ENCODE measurements around the gene REN.

REN gene

GRCh38 chr1:204143276-204144041 is 22.7 kb downstream of the REN start:
- Histone ChIP-seq H3K4me1 (peaks cover 0 to 4% (median under 1%) of the 10 kb centered on the region in 4 donors), H3K4me3 (no peak overlapping the region), H3K36me3 (peaks cover 39 to 79% (median 42%) of the 10 kb centered on the region in 3 donors), H3K27ac (no peak overlapping the region), H3K9me3 (no peaks in the 10 kb centered on the region), H3K27me3 (no peaks in the 10 kb centered on the region)
- TF ChIP-seq, protein P1, sequence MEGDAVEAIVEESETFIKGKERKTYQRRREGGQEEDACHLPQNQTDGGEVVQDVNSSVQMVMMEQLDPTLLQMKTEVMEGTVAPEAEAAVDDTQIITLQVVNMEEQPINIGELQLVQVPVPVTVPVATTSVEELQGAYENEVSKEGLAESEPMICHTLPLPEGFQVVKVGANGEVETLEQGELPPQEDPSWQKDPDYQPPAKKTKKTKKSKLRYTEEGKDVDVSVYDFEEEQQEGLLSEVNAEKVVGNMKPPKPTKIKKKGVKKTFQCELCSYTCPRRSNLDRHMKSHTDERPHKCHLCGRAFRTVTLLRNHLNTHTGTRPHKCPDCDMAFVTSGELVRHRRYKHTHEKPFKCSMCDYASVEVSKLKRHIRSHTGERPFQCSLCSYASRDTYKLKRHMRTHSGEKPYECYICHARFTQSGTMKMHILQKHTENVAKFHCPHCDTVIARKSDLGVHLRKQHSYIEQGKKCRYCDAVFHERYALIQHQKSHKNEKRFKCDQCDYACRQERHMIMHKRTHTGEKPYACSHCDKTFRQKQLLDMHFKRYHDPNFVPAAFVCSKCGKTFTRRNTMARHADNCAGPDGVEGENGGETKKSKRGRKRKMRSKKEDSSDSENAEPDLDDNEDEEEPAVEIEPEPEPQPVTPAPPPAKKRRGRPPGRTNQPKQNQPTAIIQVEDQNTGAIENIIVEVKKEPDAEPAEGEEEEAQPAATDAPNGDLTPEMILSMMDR (IDR thresholded peaks at IDR 0.05) = no peak
- no peak for DNase-seq
- intact Hi-C loops (cut with DNase I; ENCODE audit: low total_unique reads) = no loop called here

- intact Hi-C loops (cut with DNase I; ENCODE audit: low total_unique reads) = no loop called here
- no peak overlapping the region for H3K4me3 ChIP-seq
- no peaks in the 10 kb centered on the region for H3K4me1 ChIP-seq
- no peak overlapping the region for H3K27ac ChIP-seq
- no peak for DNase-seq
- TF ChIP-seq, protein P1 (IDR thresholded peaks at IDR 0.05) = no peak
- peaks cover 49 to 87% (median 50%) of the 10 kb centered on the region in 3 donors for H3K36me3 ChIP-seq
- no peaks in the 10 kb centered on the region for H3K9me3 ChIP-seq
- H3K27me3 ChIP-seq = no peaks in the 10 kb centered on the region
Measured at GRCh38 chr1:204142032-204142974, 23.8 kb downstream of the REN start.

DNA sequence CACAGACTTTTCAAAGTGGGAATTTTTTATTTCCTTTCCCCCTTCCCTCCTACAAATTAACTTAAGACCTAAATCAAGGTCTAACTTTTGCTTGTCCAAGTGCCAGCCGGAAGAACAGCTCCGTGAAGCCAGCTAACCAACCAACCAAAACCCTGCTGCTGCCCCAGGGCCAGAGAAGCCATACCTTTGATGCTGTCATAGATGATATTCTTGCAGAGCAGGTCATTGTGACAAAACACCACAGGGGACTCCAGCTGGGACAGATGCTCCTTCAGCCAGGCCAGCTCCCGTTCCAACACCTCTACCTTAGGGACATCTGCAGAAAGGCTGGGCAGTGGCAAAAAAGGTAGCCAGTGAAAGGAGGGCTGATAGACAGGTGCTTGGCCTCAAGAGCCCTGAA is 25.0 kb downstream of the REN start:
- no peaks in the 10 kb centered on the region for H3K4me1 ChIP-seq
- TF ChIP-seq, protein P1 (IDR thresholded peaks at IDR 0.05) = no peak
- H3K27ac ChIP-seq = no peak overlapping the region
- intact Hi-C loops (cut with DNase I; ENCODE audit: low total_unique reads) = no loop called here
- H3K27me3 ChIP-seq = no peaks in the 10 kb centered on the region
- H3K4me3 ChIP-seq = no peak overlapping the region
- H3K9me3 ChIP-seq = no peaks in the 10 kb centered on the region
- H3K36me3 ChIP-seq = peaks cover 56 to 87% (median 61%) of the 10 kb centered on the region in 3 donors
- no peak for DNase-seq

- intact Hi-C loops (cut with DNase I; ENCODE audit: low total_unique reads) = no loop called here
- no peaks in the 10 kb centered on the region for H3K4me1 ChIP-seq
- TF ChIP-seq, protein P1 (IDR thresholded peaks at IDR 0.05) = no peak
Measured at GRCh38 chr1:204139952-204140351, 26.2 kb downstream of the REN start.

DNA sequence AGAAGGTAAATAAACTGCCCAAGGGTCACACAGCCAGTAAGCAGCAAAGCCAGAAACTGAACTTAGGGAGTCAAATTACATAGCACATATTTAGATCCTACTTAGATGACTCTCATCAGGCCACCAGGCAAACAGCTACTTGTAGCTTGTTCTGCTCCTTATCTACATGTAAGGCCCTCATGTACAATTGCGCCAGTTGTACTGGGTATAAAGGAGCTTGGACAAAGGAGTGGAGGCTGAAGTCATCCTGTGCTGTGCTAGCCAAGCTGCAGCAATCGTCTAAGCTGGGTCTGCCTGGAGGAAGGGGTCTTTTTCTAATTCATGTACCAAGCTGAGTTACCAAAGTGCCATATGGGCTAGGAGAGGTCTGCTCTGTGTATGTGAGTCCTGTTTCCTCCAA is 27.0 kb downstream of the REN start:
- TF ChIP-seq, protein P1 (IDR thresholded peaks at IDR 0.05) = no peak
- Histone ChIP-seq H3K27me3 (no peaks in the 10 kb centered on the region), H3K36me3 (peaks cover 70 to 92% (median 81%) of the 10 kb centered on the region in 3 donors), H3K4me3 (no peak overlapping the region), H3K27ac (no peak overlapping the region), H3K4me1 (no peaks in the 10 kb centered on the region), H3K9me3 (no peaks in the 10 kb centered on the region)
- intact Hi-C loops (cut with DNase I; ENCODE audit: low total_unique reads) = no loop called here
- no peak for DNase-seq

More at GRCh38 chr1:204139952-204140351, 26.2 kb downstream of the REN start:
- no peak for DNase-seq
- no peaks in the 10 kb centered on the region for H3K27me3 ChIP-seq
- H3K4me3 ChIP-seq = no peak overlapping the region
- H3K27ac ChIP-seq = no peak overlapping the region
- no peaks in the 10 kb centered on the region for H3K9me3 ChIP-seq
- H3K36me3 ChIP-seq = peaks cover 62 to 87% (median 73%) of the 10 kb centered on the region in 3 donors
